Hepatocyte (in vitro differentiated cells): ENCODE data around the gene IPO11.

Source experiments
- CTCF ChIP-seq: fragments of 200-600 bp; sonication (generic); IDR thresholded peaks from 2 replicates; pipeline ENCODE4 v1.5.1; 2016; ENCODE audit warnings: antibody characterized with exemption, mild to moderate bottlenecking; ENCODE audit not compliant: poor library complexity
- EZH2 ChIP-seq: fragments of 200-600 bp; sonication (generic); IDR thresholded peaks from 2 replicates; pipeline ENCODE4 v1.6.1; 2016; ENCODE audit warnings: antibody characterized with exemption, mild to moderate bottlenecking, borderline replicate concordance

- TF ChIP-seq CTCF, result no peak
- TF ChIP-seq EZH2, result no peak
These were observed 36.9 kb upstream of the IPO11 start for GRCh38 chr5:62375627-62376026.
